OCI-LY3 (cell line): Measurements from ENCODE around the gene KANK4.

Experiments used
- H2AFZ ChIP-seq: fragments of 200-600, 300-600 bp; shearing (Covaris generic); 2 replicates; pipeline ENCODE4 v1.6.0; 2014; ENCODE audit warnings: antibody characterized with exemption, low read depth, low read length
- H3K27ac ChIP-seq: fragments of 200-600, 300-600 bp; sonication (generic); 2 replicates; pipeline ENCODE4 v1.5.1; 2014; ENCODE audit warnings: mild to moderate bottlenecking, low read length, moderate library complexity, mixed read lengths
- H3K27me3 ChIP-seq: fragments of 200-600, 300-600 bp; sonication (generic); 2 replicates; pipeline ENCODE4 v1.6.1; 2014; ENCODE audit warnings: low read depth, low read length, mixed read lengths
- H3K36me3 ChIP-seq: fragments of 200-600, 300-600 bp; sonication (generic); replicated peaks from 2 replicates; pipeline ENCODE3; 2014; ENCODE audit warnings: low read depth, low read length, mixed read lengths
- H3K4me1 ChIP-seq: fragments of 300-600, 200-600 bp; sonication (generic); 2 replicates; pipeline ENCODE4 v1.6.1; 2014; ENCODE audit warnings: low read length, mixed read lengths
- H3K4me2 ChIP-seq: fragments of 200-600, 300-600 bp; sonication (generic); 2 replicates; pipeline ENCODE4 v1.6.1; 2014; ENCODE audit warnings: low read length, mixed read lengths
- H3K4me3 ChIP-seq: fragments of 300-600, 200-600 bp; sonication (generic); 2 replicates; pipeline ENCODE4 v1.5.1; 2014; ENCODE audit warnings: antibody characterized with exemption, mild to moderate bottlenecking, low read length, moderate library complexity
- H3K79me2 ChIP-seq: fragments of 300-600, 200-600 bp; shearing (Covaris generic); 2 replicates; pipeline ENCODE4 v1.6.1; 2014; ENCODE audit warnings: mild to moderate bottlenecking, low read length, mixed read lengths
- H3K9ac ChIP-seq: fragments of 300-600, 200-600 bp; shearing (Covaris generic); 2 replicates; pipeline ENCODE4 v1.6.0; 2014; ENCODE audit warnings: mild to moderate bottlenecking, low read length, moderate library complexity
- H3K9me3 ChIP-seq: fragments of 200-600, 300-600 bp; shearing (Covaris generic); 2 replicates; pipeline ENCODE4 v1.6.1; 2014; ENCODE audit warnings: low read length, mixed read lengths; ENCODE audit not compliant: insufficient read depth
- H4K20me1 ChIP-seq: fragments of 200-600, 300-600 bp; sonication (generic); 2 replicates; pipeline ENCODE4 v1.6.1; 2016; ENCODE audit warnings: low read length, mixed read lengths; ENCODE audit not compliant: insufficient read depth
- EZH2phosphoT487 ChIP-seq: fragments of 200-600 bp; shearing (Covaris generic); IDR thresholded peaks from 2 replicates; pipeline ENCODE4 v1.6.1; 2018; ENCODE audit warnings: antibody characterized with exemption, mixed run types, low read depth
- TF ChIP-seq, protein P1 (sequence below): fragments of 200-600, 300-600 bp; sonication (generic); IDR thresholded peaks from 2 replicates; pipeline ENCODE4 v1.5.1; 2014; ENCODE audit warnings: antibody characterized with exemption, low read length, low read depth

The KANK4 gene

DNA sequence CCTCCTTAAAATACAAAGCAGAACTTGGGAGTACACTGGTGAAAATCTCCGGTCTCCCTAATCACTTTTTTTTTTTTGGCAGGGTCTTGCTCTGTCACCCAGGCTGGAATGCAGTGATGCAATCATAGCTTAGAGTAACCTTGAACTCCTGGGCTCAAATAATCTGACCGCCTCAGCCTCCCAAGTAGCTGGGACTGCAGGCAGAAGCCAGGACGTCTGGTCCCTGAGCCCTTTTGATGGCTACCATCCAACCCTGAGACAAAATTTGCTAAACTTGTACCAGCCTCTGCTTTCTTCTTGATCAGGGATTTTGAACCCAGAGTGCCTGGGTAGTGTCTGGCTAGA, 120.5 kb downstream of the KANK4 start:
- H3K9ac ChIP-seq = no peak overlapping the region
- TF ChIP-seq, protein P1, sequence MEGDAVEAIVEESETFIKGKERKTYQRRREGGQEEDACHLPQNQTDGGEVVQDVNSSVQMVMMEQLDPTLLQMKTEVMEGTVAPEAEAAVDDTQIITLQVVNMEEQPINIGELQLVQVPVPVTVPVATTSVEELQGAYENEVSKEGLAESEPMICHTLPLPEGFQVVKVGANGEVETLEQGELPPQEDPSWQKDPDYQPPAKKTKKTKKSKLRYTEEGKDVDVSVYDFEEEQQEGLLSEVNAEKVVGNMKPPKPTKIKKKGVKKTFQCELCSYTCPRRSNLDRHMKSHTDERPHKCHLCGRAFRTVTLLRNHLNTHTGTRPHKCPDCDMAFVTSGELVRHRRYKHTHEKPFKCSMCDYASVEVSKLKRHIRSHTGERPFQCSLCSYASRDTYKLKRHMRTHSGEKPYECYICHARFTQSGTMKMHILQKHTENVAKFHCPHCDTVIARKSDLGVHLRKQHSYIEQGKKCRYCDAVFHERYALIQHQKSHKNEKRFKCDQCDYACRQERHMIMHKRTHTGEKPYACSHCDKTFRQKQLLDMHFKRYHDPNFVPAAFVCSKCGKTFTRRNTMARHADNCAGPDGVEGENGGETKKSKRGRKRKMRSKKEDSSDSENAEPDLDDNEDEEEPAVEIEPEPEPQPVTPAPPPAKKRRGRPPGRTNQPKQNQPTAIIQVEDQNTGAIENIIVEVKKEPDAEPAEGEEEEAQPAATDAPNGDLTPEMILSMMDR = no peak
- TF ChIP-seq EZH2phosphoT487 = no peak
- H4K20me1 ChIP-seq = no peaks in the 10 kb centered on the region
- H3K4me2 ChIP-seq = no peak overlapping the region
- H3K27me3 ChIP-seq = no peaks in the 10 kb centered on the region
- no peaks in the 10 kb centered on the region for H3K36me3 ChIP-seq
- H2AFZ ChIP-seq = no peak overlapping the region
- no peaks in the 10 kb centered on the region for H3K4me1 ChIP-seq
- H3K27ac ChIP-seq = no peak overlapping the region
- no peaks in the 10 kb centered on the region for H3K9me3 ChIP-seq
- no peak overlapping the region for H3K4me3 ChIP-seq
- H3K79me2 ChIP-seq = no peaks in the 10 kb centered on the region

DNA sequence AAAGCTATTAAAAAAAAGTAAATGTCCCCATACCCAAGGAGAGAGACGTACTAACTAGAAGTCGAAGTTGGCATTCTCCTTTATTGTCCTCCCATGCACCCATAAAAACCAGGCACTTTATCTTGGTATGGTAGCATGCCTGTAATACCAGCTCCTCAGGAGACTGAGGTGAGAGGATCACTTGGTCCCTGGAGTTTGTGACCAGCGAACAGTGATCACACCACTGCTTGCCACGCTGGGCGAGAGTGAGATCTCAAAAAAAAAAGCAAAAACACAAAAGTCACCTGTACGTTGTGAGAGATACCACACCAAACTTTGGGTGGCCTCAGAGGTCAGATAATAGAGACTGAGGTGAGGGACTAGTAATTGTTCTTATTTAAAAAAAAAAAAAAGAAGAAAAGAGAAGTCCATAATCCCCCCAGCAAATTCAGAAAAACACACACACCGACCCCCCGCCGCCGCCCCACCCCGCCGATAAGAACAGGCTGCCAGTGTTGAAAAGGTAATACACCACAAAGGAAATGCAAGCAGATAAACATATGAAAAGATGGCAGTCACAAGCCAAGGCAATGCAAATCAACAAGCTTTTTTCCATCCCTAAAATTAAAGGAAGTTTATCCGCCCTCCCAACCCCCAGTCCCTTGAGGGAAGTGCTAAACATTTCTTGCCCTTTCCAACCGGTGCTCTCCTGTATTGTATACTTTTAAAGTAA, 121.0 kb downstream of the KANK4 start:
- no peaks in the 10 kb centered on the region for H3K9me3 ChIP-seq
- H4K20me1 ChIP-seq = no peaks in the 10 kb centered on the region
- H3K27me3 ChIP-seq = no peaks in the 10 kb centered on the region
- H3K4me2 ChIP-seq = no peak overlapping the region
- H3K36me3 ChIP-seq = no peaks in the 10 kb centered on the region
- TF ChIP-seq, protein P1 = no peak
- TF ChIP-seq EZH2phosphoT487 = no peak
- no peaks in the 10 kb centered on the region for H3K4me1 ChIP-seq
- H3K9ac ChIP-seq = no peak overlapping the region
- no peak overlapping the region for H3K27ac ChIP-seq
- H3K79me2 ChIP-seq = no peaks in the 10 kb centered on the region
- H3K4me3 ChIP-seq = no peak overlapping the region
- no peak overlapping the region for H2AFZ ChIP-seq

DNA sequence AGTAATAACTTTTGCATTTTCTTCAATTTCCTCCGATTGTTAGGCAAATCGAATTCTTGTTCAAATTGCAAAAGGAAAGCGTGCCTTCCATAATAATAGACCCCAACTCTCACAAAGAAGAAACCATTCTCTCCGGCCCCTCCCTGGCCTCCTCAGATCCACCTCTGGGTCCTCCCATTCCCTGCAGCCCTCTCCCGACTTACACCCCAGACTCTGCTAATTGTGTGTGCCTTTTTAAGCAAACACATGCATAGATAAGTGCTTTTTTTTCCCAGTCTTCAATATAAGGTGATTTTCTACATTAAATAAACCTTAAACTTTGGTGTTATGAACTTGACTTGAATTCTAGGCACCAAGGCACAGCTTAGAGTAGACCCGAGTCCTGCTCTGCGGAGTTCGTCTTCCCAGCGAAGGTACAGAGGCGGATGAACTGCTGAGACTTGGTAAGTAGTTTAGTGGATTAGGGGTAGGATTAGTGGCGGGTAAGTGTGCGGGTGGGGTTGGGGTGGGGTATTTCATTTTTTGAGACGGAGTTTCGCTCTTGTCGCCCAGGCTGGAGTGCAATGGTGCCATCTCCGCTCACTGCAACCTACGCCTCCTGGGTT, 123.0 kb downstream of the KANK4 start:
- no peak overlapping the region for H3K4me2 ChIP-seq
- H3K27ac ChIP-seq = no peak overlapping the region
- no peak overlapping the region for H3K4me3 ChIP-seq
- no peaks in the 10 kb centered on the region for H3K4me1 ChIP-seq
- no peaks in the 10 kb centered on the region for H3K36me3 ChIP-seq
- no peaks in the 10 kb centered on the region for H3K79me2 ChIP-seq
- TF ChIP-seq, protein P1 = no peak
- TF ChIP-seq EZH2phosphoT487 = no peak
- H4K20me1 ChIP-seq = no peaks in the 10 kb centered on the region
- H3K9ac ChIP-seq = no peak overlapping the region
- H2AFZ ChIP-seq = no peak overlapping the region
- no peaks in the 10 kb centered on the region for H3K9me3 ChIP-seq
- no peaks in the 10 kb centered on the region for H3K27me3 ChIP-seq

DNA sequence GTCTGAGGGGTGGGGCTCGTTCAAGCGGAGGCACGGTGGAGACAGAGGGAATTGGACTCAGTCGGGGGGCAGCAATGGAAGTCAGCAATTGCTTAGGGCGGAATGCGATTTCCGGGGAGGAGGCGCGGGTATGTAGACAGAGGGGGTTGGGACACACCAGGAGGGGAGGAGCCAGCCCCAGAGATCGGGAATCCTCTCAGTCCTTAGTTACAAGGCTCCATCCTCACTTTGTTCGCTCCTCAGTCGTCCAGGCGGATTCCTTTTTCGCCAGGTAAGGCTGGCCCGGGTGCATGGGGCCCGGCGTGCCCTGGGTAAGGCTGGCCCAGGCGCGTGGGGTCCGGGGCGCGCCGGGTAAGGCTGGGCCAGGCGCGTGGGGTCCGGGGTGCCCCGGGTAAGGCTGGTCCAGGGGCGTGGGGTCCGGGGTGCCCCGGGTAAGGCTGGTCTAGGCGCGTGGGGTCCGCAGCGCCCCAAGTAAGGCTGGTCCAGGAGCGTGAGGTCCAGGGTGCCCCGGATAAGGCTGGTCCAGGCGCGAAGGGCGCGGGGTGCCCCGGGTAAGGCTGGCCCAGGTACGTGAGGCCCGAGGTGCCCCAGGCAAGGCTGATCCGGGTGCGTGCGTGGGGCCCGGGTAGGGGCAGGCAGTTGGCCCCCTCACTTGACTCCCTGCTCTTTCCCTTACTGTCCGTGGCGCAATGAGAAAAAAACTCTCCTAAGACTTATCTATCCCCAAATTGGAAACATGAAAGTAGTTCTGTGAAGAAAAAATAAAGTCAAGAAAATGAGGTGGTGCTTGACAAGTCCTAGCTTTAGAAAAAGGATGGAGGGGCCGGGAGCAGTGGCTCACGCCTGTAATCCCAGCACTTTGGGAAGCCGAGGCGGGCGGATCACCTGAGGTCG, 124.3 kb downstream of the KANK4 start, which contains the start of gene L1TD1:
Gene L1TD1 (plus strand): TSS at position 199 of the 894 bp plus-strand sequence. CDS start 11,780 bp downstream, outside the sequence.
- no peak within 1 kb of the TSS for H3K9ac ChIP-seq
- no peaks in the 10 kb centered on the region for H3K4me1 ChIP-seq
- H3K4me2 ChIP-seq = no peak within 1 kb of the TSS
- TF ChIP-seq EZH2phosphoT487 = no peak
- H3K27ac ChIP-seq = no peak within 1 kb of the TSS
- H3K27me3 ChIP-seq = no peaks in the 10 kb centered on the region
- H3K4me3 ChIP-seq = no peak within 1 kb of the TSS
- H3K9me3 ChIP-seq = no peaks in the 10 kb centered on the region
- no peaks in the 10 kb centered on the region for H3K79me2 ChIP-seq
- no peak within 1 kb of the TSS for H2AFZ ChIP-seq
- no peaks in the 10 kb centered on the region for H4K20me1 ChIP-seq
- no peaks in the 10 kb centered on the region for H3K36me3 ChIP-seq
